Right lobe of liver (tissue), 4 donors: ENCODE data around the gene SUN1.

Experiments
- POLR2A ChIP-seq: fragments of 450-650 bp; IDR thresholded peaks from one replicate; pipeline ENCODE4 v1.6.1; 2017; ENCODE audit warnings: antibody characterized with exemption, mild to moderate bottlenecking
- TF ChIP-seq, protein P1 (sequence below), 4 donors: fragments of 200-600 bp in 3 of 4; fragments of 450-650 bp in 1 of 4; IDR thresholded peaks; one replicate each; pipeline versions ENCODE4 v1.5.1 to v1.8.0; 2016 to 2022; ENCODE audit warnings: antibody characterized with exemption in 4 of 4, mild to moderate bottlenecking in 2 of 4
- donor health status: DM: no; HTN: no; CAD: no.
- donor health status: DM: no; HTN: no; CAD: no.
- donor health status: DM: no; HTN: yes; CAD: no.

DNA sequence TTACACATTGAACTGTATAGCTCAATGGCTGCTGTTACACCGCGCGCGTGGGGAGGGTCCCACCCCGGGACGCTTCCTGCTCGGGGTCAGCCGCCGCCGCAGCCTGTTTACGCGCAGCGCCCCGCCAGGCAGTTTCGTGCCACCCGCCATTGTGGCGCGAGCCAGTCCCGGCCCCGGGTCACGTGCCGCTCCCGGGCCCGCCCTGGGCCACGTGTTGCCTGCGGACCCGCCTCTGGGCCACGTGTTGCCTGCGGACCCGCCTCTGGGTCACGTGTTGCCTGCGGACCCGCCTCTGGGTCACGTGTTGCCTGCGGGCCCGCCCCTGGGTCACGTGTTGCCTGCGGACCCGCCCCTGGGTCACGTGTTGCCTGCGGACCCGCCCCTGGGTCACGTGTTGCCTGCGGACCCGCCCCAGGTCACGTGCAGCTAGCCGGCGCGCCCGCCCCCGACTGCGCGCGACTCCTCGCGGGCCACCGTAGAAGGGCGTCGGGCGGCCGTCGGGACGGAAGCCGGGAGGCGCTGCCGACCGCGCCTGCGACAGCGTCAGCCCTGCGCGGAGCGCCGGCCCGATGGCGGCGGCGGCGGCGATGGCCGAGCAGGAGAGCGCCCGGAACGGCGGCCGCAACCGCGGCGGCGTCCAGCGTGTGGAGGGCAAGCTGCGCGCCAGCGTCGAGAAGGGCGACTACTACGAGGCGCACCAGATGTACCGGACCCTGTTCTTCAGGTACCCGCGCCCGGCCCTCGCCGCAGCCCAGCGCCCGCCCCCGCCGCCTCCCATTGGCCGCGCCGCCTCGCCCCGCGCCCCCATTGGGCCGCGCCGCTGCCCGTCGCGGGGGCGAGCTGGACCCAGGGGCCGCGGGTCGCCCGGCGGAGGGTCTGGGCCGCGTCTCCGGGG lies 44.0 kb downstream of the SUN1 start, which contains the start of gene GET4:
- TF ChIP-seq, protein P1, sequence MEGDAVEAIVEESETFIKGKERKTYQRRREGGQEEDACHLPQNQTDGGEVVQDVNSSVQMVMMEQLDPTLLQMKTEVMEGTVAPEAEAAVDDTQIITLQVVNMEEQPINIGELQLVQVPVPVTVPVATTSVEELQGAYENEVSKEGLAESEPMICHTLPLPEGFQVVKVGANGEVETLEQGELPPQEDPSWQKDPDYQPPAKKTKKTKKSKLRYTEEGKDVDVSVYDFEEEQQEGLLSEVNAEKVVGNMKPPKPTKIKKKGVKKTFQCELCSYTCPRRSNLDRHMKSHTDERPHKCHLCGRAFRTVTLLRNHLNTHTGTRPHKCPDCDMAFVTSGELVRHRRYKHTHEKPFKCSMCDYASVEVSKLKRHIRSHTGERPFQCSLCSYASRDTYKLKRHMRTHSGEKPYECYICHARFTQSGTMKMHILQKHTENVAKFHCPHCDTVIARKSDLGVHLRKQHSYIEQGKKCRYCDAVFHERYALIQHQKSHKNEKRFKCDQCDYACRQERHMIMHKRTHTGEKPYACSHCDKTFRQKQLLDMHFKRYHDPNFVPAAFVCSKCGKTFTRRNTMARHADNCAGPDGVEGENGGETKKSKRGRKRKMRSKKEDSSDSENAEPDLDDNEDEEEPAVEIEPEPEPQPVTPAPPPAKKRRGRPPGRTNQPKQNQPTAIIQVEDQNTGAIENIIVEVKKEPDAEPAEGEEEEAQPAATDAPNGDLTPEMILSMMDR (IDR thresholded peaks at IDR 0.05), result peak in 3 of 4 donors; percentile 18 to 36 (median 31)
- TF ChIP-seq POLR2A, result peak; percentile 78
